RWPE1 (cell line): ENCODE data around the gene BRSK2.

Source experiments
- CTCF ChIA-PET: fragments of 350-600 bp; sonication (Branson Sonifier 250); formaldehyde crosslinking; extraction: SDS; loops from one replicate; lab custom pipeline; 2021; lab: Yijun Ruan, JAX
- POLR2A ChIA-PET: fragments of 400-600 bp; formaldehyde crosslinking; extraction: SDS; loops from one replicate; lab custom pipeline; 2020; ENCODE audit warnings: antibody characterized with exemption; ENCODE audit not compliant: low non-redundant PET; lab: Yijun Ruan, JAX
- DNase-seq: peaks from one replicate; pipeline ENCODE4 v3.0.0; 2012; ENCODE audit warnings: low spot score
- H3K27ac ChIP-seq: fragments of 450-650 bp; 2 replicates; pipeline ENCODE4 v1.5.1; 2017
- TF ChIP-seq, protein P1 (sequence below): fragments of 450-650 bp; conservative IDR thresholded peaks from 2 replicates; pipeline ENCODE4 v1.5.1; 2017; ENCODE audit warnings: low read depth, mild to moderate bottlenecking

The BRSK2 gene

DNA sequence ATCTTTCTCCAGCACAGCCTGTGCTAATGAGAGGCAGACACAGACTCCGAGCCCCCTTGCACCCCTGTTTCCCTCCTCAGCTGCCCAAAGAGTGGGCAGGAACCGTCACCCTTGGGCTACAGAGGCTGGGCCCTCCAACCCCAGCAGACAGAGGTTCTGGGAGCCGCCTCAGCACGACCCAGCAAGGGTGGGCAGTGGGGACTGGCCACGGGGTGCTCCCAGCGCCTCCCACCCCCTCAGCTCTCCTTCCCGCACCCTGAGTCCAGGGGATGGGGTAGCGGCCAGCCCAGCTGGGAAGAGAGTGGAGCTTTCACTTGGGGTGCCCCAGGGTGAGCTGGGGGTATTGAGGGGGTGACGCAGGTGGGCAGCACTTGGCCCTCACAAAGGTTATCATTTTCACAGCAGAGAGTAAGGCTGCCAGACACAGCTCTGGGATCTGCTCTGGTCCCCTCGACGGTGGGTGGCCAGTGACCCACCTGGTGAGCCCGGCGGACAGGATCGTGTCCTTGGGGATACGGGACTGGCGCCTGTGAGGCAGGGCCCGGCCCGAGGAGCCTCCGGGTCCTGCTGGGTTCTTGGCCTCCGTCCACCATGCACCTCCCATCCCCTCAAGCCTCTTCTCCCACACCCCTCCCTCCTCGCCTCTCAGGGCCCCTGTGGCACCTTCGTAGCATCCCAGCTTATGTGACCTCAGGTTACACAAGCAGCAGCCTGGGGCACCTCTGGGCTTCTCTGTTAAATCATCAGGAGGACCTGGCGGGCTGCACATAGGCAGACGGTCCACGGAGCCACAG lies 14.4 kb upstream of the BRSK2 start:
- POLR2A ChIA-PET: no interaction called here
- DNase-seq: no peak
- no peak overlapping the region for H3K27ac ChIP-seq
- CTCF ChIA-PET: interaction anchor here (0.6 to 0.7 kb wide), 2 partner anchors 90 to 160 kb away, joined by 3 read pairs; no protein-coding TSS in a partner anchor
- TF ChIP-seq, protein P1, sequence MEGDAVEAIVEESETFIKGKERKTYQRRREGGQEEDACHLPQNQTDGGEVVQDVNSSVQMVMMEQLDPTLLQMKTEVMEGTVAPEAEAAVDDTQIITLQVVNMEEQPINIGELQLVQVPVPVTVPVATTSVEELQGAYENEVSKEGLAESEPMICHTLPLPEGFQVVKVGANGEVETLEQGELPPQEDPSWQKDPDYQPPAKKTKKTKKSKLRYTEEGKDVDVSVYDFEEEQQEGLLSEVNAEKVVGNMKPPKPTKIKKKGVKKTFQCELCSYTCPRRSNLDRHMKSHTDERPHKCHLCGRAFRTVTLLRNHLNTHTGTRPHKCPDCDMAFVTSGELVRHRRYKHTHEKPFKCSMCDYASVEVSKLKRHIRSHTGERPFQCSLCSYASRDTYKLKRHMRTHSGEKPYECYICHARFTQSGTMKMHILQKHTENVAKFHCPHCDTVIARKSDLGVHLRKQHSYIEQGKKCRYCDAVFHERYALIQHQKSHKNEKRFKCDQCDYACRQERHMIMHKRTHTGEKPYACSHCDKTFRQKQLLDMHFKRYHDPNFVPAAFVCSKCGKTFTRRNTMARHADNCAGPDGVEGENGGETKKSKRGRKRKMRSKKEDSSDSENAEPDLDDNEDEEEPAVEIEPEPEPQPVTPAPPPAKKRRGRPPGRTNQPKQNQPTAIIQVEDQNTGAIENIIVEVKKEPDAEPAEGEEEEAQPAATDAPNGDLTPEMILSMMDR: no peak

DNA sequence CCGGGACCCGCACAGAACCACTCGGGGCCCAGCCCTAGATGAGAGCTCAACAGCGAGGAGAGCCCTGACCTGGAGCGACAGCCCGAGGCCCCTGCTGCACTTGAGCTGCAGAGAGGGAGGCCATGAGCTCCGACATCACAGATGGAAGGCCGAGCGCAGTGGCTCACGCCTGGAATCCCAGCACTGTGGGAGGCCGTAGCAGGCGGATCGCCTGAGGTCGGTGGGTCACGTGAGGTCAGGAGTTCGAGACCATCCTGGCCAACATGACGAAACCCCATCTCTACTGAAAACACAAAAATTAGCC lies 13.8 kb upstream of the BRSK2 start:
- CTCF ChIA-PET: interaction anchor here (0.7 kb wide), 1 partner anchor 159 kb away, joined by 3 read pairs; no protein-coding TSS in a partner anchor
- H3K27ac ChIP-seq: no peak overlapping the region
- DNase-seq: no peak
- POLR2A ChIA-PET: no interaction called here
- TF ChIP-seq, protein P1: no peak

DNA sequence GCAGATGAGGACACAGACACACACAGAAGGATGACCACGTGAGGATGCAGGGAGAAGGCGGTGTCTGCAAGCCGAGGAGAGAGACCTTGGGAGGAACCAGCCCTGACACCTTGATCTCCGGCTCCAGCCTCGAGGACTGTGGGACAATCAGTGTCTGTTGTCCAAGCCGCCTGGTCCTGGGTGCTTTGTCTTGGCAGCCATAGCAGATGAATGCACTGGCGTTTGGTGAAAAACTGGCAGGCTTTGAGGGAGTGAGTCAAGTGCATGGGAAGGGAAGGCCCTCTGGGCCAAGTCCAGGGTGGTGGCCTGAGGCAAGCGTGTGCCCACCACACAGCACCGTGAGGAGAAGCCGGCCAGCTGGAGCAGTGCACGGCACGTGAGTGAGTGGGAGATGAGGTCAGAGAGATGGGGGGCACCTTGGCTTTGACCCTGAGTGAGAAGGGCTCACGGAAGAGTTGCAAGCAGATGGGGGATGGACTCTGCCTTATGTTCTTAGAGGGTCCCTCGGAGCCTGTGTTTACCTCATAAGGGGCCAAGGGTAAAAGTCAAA lies 12.4 kb upstream of the BRSK2 start:
- H3K27ac ChIP-seq: no peak overlapping the region
- POLR2A ChIA-PET: no interaction called here
- CTCF ChIA-PET: interaction anchor here (0.6 kb wide), 1 partner anchor 34 kb away, joined by 3 read pairs; no protein-coding TSS in a partner anchor
- TF ChIP-seq, protein P1: no peak
- DNase-seq: no peak

DNA sequence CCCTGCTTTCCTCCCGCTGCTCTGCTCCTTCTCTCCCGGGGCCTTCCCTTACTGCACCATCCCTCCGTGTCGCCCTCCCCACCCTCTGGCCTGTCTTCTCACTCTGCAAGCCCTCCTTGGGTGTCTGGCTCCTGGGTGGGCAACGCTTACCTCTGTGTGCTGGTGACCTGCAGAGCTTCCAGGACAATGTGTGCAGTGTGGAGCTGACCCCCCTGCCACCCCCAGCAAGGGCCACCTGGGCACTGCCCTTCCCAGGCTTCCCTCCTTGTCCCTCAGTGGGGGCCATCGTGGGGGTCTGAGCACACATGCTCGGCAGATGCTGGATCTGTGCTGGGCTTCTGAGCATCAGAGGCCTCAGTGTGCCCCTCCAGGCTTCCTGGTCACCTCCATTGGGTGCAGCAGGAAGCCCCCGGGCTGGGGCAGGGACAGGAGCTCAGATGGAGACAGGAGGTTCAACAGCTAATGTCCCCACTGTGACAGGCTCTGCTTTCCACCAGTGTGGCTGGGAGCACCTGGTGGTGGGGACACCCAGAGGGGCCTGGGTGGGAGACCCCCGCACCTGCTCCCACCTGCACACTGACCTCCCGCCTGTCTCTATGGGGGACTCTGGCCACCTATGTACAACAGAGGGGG lies 7.8 kb upstream of the BRSK2 start:
- TF ChIP-seq, protein P1: no peak
- CTCF ChIA-PET: no interaction called here
- H3K27ac ChIP-seq: no peak overlapping the region
- no peak for DNase-seq
- POLR2A ChIA-PET: no interaction called here

DNA sequence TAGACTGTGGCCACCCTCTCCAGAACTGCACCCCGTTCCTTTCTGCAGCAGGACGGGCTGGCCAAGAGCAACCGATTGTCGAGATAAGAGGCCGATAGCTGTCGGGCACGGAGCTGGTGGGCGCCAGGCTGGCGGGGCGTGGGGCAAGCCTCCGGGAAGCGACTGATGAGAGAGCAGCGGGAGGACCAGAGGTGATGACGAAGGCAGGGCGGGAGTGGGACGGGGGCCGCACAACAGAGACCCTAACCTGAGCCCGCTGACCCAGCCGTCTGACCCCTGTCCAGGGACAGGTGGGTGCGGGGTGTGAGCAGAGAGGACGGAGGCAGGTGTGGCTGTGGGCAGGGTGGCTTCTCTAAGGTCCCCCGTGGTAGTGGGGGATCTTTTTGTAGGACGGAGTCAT lies 7.3 kb upstream of the BRSK2 start:
- TF ChIP-seq, protein P1: no peak
- H3K27ac ChIP-seq: no peak overlapping the region
- no peak for DNase-seq
- POLR2A ChIA-PET: no interaction called here
- CTCF ChIA-PET: interaction anchor here (0.6 kb wide), 1 partner anchor 70 kb away, joined by 3 read pairs; no protein-coding TSS in a partner anchor

DNA sequence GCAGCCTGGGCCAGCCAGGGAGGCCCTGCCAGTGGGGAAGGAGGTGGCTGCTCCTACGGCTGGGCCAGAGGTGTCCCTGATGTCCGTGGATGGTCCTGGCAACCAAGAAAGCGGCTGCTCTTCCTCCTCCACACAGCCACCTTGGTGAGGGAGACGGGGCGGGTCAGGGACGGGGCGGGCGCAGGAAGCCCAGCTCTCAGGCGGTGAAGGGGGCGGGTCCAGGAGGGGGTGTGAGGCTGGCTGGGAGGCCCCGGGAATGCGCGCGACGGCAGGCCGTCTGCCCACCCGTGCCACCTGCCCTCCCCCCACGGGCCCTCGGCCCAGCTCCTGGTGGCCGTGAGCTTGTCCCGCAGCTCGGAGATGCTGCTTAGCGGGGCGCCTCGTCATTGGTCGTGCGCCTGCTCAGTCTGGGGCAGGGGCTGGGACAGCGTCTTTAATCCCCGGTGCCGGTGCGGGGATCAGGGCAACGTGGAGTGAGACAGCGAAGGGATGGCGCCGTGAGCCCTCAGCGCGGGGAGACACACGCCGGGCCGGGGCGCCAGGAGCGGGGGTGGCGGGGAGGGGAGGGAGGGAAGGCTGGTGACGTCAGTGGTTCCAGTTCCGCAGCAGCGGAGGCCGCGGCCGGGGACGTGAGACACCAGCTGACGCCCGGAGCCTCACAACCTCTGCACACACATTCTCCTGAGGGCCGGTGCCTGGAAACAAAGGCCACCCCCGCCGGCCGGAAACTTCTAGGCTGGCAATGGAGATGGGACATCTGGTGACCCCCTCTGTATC lies 6.7 kb upstream of the BRSK2 start:
- POLR2A ChIA-PET: no interaction called here
- no peak overlapping the region for H3K27ac ChIP-seq
- peak; percentile 40 for DNase-seq
- TF ChIP-seq, protein P1: no peak
- CTCF ChIA-PET: interaction anchor here (0.6 kb wide), 2 partner anchors 70 to 825 kb away, joined by 3 read pairs; no protein-coding TSS in a partner anchor
